BJ (cell line): ENCODE data around the gene SPAG17. TPM values are rescaled to one million over a fixed set of nuclear protein-coding genes. Genes with fewer than 3 reads are reported as not detected.

Experiments used
- CTCF ChIA-PET: fragments of 350-600 bp; formaldehyde crosslinking; extraction: SDS; loops from one replicate; lab custom pipeline; 2021; ENCODE audit warnings: antibody characterized with exemption, inconsistent platforms; lab: Yijun Ruan, JAX
- POLR2A ChIA-PET: fragments of 300-600 bp; sonication (Branson Sonifier 250); formaldehyde crosslinking; extraction: SDS; loops from one replicate; lab custom pipeline; 2021; ENCODE audit warnings: antibody characterized with exemption; lab: Charles Lee
- DNase-seq: peaks from one replicate; pipeline ENCODE4 v3.0.0-alpha.2; 2011; ENCODE audit warnings: low read depth
- H3K27me3 ChIP-seq: 2 replicates; pipeline ENCODE4 v1.6.0; 2011; ENCODE audit warnings: low read length; ENCODE audit not compliant: control insufficient read depth, insufficient read depth
- H3K36me3 ChIP-seq: 2 replicates; pipeline ENCODE4 v1.5.1; 2011; ENCODE audit warnings: low read length; ENCODE audit not compliant: control insufficient read depth, insufficient read depth
- H3K4me3 ChIP-seq: 2 replicates; pipeline ENCODE4 v1.5.1; 2011; ENCODE audit warnings: low read depth, mild to moderate bottlenecking, control low read depth, low read length
- CTCF ChIP-seq: IDR thresholded peaks from 2 replicates; pipeline ENCODE4 v1.5.1; 2011; ENCODE audit warnings: low read depth, mild to moderate bottlenecking, control low read depth, inconsistent platforms, low read length, moderate library complexity; ENCODE audit not compliant: insufficient read depth
- polyA plus RNA-seq: library from polyadenylated mRNA; depleted of rRNA; stranded (reverse); fragments of >200 nt; gene quantifications from 2 replicates; pipeline ENCODE4 v1.2.3, GENCODE V29; 2011

Gene SPAG17
- polyA plus RNA-seq, 1 experiment, result 0.09 TPM

DNA sequence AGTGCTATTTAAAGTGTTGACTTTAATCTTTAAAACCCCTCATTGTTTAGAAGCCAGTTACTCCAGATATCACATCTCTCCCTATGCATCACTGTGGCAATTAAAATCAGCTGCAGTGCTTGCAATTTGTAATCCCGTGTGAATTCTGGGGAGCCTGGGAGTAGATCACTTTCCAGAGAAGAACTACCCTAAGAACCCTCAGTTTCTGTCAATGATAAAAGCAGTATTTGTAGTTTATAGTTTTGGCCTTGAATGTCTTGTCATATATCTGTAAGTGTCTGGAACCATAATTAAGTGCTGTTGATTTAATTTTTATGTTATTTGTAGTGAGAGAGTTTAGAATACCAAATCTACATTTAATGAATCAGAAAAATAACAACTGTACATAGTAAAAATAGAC lies 5.5 kb upstream of the SPAG17 start:
- ChIA-PET CTCF (no interaction called here), POLR2A (interaction anchor here (0.6 kb wide), 1 partner anchor 11 kb away, joined by 3 read pairs; no protein-coding TSS in a partner anchor)
- TF ChIP-seq CTCF, result no peak

GRCh38 chr1:118189564-118189963 lies 4.5 kb upstream of the SPAG17 start:
- POLR2A ChIA-PET, result no interaction called here
- no peak overlapping the region for H3K4me3 ChIP-seq
- no peak for DNase-seq
- CTCF ChIA-PET, result no interaction called here
- H3K36me3 ChIP-seq, result no peaks in the 10 kb centered on the region
- TF ChIP-seq CTCF, result no peak
- no peaks in the 10 kb centered on the region for H3K27me3 ChIP-seq

More for the DNA sequence above, 5.5 kb upstream of the SPAG17 start:
- DNase-seq, result no peak
- H3K36me3 ChIP-seq, result no peaks in the 10 kb centered on the region
- H3K4me3 ChIP-seq, result no peak overlapping the region
- H3K27me3 ChIP-seq, result no peaks in the 10 kb centered on the region

DNA sequence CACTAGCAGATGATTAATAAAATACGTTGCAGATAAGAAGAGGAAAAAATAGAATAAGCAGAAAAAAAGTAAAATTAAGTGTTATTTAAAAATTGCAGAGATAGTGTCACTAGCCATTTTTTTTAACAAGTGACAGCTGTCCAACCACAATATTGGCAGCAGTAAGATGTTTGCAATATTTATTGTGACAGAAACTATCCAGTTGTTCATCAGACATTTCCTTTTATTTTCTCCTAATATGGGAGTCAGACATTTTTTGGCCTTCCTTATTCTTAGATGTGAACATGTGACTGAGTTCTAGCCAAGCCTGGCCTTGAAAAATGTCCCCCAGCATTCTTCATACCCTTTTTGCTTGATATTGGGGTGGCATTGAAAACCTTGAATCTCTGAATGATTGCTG lies 3.4 kb upstream of the SPAG17 start:
- no peak for TF ChIP-seq CTCF
- Histone ChIP-seq H3K36me3 (no peaks in the 10 kb centered on the region), H3K27me3 (no peaks in the 10 kb centered on the region), H3K4me3 (no peak overlapping the region)
- ChIA-PET POLR2A (no interaction called here), CTCF (no interaction called here)
- DNase-seq, result no peak

DNA sequence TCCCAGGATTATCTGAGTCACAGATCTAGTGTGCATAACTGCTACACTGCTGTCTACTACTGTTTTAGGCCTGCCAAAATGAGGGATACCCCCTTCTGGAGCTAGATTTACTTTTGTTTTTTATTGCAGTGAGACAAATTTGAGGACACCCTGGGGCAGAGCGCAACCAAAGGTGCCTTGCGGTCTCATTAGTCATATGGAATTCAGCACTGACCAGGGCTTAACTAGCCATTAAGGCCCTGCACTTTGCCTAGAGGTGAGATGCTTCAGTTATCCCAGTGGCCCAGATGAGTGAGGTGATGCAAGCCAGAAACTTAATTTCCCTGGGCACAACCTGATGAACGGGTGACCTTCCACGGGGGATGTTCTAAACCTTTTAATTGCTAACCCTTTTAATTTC lies 998 bp upstream of the SPAG17 start:
- ChIA-PET POLR2A (no interaction called here), CTCF (interaction anchor here (1.2 to 1.4 kb wide), 2 partner anchors 23 to 32 kb away, joined by 3 read pairs; no protein-coding TSS in a partner anchor)
- Histone ChIP-seq H3K4me3 (no peak overlapping the region), H3K36me3 (no peaks in the 10 kb centered on the region), H3K27me3 (no peaks in the 10 kb centered on the region)
- no peak for DNase-seq
- TF ChIP-seq CTCF, result no peak

GRCh38 chr1:118184739-118185083 lies 317 bp downstream of the SPAG17 start:
- Histone ChIP-seq H3K36me3 (no peaks in the 10 kb centered on the region), H3K27me3 (no peaks in the 10 kb centered on the region), H3K4me3 (peak overlapping the region; percentile 42)
- DNase-seq, result no peak
- CTCF ChIA-PET, result interaction anchor here (0.9 to 1.4 kb wide), 3 partner anchors 24 to 33 kb away, joined by 3 read pairs; no protein-coding TSS in a partner anchor
- POLR2A ChIA-PET, result no interaction called here
- TF ChIP-seq CTCF, result no peak
